GM12878 (cell line): ENCODE measurements around the gene CACNA1B.

Experiments used
- ATF7 ChIP-seq: fragments of 450-650 bp; IDR thresholded peaks from 2 replicates; pipeline ENCODE4 v1.6.1; 2016; ENCODE audit warnings: low read depth, mild to moderate bottlenecking
- NR2C2 ChIP-seq: IDR thresholded peaks from 2 replicates; pipeline ENCODE4 v1.6.1; 2011; ENCODE audit warnings: borderline replicate concordance, low read depth; ENCODE audit not compliant: control insufficient read depth, insufficient read length
- ZBTB33 ChIP-seq: fragments of 450-650 bp; IDR thresholded peaks from 2 replicates; pipeline ENCODE4 v1.6.1; 2017; ENCODE audit warnings: mild to moderate bottlenecking

- TF ChIP-seq ZBTB33 = no peak
- TF ChIP-seq NR2C2 = no peak
- no peak for TF ChIP-seq ATF7
Measured at GRCh38 chr9:138097501-138097991, 220.0 kb downstream of the CACNA1B start.
